NCI-H526 (cell line): Measurements from ENCODE around the gene ATP6AP1.
"Not testable (repeated sequence)": the region's sequence is repeated elsewhere in the genome, so short reads cannot be mapped to it uniquely, and the experiment has no call there.

Source experiments
- DNase-seq, 2 experiments: peaks; one replicate each; lab custom pipeline; 2025; lab: John Stamatoyannopoulos, UW

The ATP6AP1 gene

DNA sequence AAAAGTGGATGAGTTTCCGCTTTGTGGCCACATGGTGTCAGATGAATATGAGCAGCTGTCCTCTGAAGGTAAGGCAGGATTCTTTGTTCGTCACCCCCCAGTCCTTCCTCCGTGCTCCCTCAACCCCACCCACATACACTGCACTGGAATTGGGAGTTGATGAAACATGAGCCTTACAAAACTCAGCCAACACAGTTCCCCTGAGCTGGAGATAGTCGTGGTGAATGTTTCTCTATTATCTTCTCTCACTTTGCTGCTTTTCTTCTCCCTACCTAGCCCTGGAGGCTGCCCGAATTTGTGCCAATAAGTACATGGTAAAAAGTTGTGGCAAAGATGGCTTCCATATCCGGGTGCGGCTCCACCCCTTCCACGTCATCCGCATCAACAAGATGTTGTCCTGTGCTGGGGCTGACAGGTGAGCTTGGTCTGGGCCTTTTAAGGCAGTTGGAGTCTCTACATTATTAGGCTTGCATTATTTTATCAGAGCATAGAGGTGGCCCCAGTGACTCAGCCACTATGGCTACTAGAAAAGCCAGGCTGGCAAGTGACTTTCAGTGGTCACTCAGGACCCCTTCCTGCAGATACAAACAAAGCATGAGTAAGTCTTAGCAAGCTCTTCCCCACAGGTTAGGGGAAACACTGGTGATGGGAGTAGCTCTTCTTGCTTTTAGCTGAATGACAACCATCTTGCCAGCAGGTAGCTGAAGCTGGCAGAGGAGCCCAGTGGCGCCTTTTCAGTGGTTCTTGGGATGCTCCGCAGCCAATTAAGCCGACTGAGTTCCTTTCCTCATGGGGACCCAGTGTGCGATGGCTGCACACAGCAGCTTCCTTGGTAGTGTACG is 28.7 kb upstream of the ATP6AP1 start:
- DNase-seq: no peak

GRCh38 chrX:154400369-154400817 is 28.1 kb upstream of the ATP6AP1 start:
- not testable (repeated sequence) for DNase-seq

- no peak for DNase-seq
Measured at GRCh38 chrX:154401045-154401799, 27.3 kb upstream of the ATP6AP1 start.

DNA sequence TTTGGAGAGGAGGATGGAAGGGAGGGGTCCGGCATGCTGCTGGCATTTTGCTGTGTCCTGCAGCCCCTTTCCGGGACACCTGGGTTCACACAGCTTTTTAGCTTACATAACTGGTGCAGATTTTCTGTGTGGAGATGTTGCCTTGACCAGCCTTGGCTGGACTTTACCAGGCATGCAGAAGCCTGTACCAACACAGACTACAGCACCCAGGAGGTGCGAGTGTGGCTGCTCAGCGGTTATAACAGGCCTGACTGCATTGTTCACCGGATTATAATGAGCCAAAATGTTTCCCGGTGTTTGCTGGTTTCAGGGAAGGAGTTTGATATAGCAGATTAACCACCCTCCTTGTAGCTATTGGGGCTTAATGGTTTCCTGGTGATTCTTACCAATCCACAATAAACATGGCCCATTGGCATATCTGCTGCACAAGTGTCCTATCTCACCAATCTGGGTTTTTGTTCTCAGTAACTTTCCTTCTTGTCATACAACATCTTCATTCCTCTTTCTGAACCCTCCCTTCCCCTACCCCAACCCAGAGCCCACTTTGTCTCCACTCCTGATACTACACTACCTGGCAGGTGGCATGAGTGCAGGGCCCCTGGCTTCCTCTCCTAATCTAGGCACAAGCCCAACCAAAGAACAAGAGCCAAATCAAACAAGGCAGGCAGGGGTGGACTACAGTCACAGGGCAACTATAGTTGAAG is 26.4 kb upstream of the ATP6AP1 start:
- DNase-seq: no peak

- no peak for DNase-seq
Measured at GRCh38 chrX:154402622-154403127, 25.8 kb upstream of the ATP6AP1 start.

- no peak for DNase-seq
Measured at GRCh38 chrX:154403192-154403591, 25.3 kb upstream of the ATP6AP1 start.

GRCh38 chrX:154403858-154404257 is 24.6 kb upstream of the ATP6AP1 start:
- no peak for DNase-seq

GRCh38 chrX:154404625-154405192 is 23.8 kb upstream of the ATP6AP1 start:
- no peak for DNase-seq

DNA sequence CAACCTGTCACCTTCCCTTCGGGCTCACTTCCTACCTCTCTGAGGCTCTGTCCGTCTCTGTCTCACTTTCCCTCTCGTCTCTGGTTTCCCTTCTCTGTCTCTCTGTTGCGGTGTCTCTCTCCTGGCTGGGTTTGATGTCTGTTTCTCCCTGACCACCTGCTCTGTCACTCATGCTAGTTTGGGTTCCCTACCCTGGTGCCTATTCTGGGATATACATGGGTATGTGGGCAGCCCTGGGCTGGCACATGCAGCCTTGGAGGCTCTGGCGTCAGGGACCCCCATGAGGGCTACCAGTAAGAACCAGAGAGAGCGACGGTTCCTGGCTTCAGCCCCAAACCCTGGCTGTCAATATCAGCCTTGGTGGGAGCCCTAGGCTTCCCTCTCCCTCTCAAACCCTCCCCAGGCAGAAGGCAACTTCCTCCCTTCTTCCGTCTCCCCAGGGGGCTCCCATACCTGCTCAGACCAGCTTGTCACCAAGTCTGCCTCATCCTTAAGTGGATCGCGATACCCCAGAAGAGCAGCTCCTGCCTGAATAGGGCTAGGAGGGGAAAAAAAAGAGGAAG is 19.7 kb upstream of the ATP6AP1 start:
- no peak for DNase-seq

DNA sequence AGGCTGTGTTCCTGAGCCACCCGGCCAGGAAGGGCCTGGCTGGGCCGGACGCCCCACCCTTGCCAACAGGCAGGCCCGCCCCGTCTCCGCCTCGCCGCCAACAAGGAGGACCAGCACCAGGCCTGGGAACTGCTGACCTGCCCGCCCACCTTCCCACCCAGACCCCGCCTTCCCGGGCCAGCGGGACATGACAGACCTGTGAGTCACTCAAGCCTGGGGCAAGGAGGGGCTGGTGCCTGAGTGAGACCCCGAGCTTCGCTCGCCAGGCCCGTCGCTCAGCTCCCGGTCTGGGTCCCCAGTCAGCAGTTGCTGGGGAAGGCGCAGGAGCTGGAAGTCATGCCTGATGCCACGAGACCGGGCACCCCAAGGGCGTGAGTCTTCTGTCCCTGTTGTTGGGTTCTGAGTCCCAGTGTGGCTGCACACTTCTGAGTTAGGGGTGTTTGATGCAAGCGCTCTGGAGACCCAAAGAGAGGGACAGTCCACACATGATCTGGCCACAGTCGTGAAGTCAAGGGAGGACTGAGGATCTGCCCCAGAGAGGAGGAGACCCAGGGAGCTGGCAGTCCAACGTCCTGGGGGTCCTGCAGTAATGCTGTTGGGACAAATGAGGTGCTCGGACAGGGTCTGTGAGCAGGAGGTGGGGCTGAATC is 19.1 kb upstream of the ATP6AP1 start, which contains the start of gene DNASE1L1:
Gene DNASE1L1 (minus strand): TSS at position 33 of the 650 bp plus-strand sequence. CDS start 3,686 bp downstream, outside the sequence.
- no peak for DNase-seq

DNA sequence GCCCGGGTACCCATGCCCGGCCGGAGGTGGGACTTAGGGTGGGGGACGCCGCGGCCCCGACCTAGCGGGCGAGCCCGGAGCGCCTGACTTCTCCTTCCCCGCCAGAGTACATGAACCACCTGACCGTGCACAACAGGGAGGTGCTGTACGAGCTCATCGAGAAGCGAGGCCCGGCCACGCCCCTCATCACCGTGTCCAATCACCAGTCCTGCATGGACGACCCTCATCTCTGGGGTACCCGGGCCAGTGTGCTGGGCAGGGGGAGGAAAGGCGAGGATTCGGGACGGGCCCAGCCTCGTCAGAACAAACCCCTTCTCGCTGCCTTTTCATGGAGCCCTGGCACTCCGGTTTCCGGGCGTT is 16.5 kb upstream of the ATP6AP1 start:
- peak; percentile 81 to 87 for DNase-seq

- DNase-seq: no peak
Measured at GRCh38 chrX:154412468-154412867, 16.0 kb upstream of the ATP6AP1 start.

GRCh38 chrX:154413142-154413541 is 15.3 kb upstream of the ATP6AP1 start:
- DNase-seq: no peak

DNA sequence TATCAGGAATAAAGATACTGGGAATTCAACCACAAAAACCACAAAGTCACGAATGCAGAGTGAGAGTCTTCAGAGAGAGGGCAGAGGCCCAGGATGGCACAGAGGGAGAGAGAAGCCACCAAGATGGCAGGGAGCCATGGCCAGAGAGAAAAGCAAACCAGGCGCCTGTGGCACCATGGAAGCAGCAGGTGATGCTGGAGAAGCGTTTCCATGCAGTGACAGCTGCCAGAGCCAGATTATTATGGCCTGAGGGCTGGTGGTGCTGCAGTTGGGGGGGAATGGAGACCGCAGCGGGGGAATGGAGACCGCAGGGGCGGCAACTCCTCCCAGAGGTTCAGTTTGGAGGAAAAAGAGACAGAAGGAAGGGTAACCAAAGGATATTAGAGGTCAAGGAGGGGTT is 11.3 kb upstream of the ATP6AP1 start:
- DNase-seq: no peak

- no peak for DNase-seq
Measured at GRCh38 chrX:154419189-154419588, 9.3 kb upstream of the ATP6AP1 start.

GRCh38 chrX:154419688-154420401 is 8.6 kb upstream of the ATP6AP1 start:
- DNase-seq: no peak

- DNase-seq: no peak
Measured at GRCh38 chrX:154420402-154420756, 8.1 kb upstream of the ATP6AP1 start.

- DNase-seq: no peak
Measured at GRCh38 chrX:154426916-154427770, 1.3 kb upstream of the ATP6AP1 start.

DNA sequence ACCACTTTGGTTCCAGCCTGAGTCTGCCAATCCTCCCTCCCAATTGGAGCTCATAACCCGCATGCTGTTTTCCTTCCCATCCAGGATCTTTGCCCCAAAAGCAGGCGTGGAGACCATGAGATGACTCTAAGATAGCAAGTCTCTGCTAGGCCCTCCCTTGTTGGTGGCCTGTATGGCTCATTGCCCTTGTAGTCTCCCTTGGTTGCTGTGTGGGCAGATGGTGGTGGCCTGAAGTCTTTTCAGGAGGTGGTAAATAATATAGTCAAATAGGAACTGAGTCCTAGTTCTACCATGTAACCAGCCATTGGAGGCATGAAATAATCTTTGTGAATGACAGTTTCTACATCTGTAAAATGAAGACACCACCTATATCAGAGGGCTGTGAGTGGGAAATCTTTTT is 1.2 kb downstream of the ATP6AP1 start:
- no peak for DNase-seq

DNA sequence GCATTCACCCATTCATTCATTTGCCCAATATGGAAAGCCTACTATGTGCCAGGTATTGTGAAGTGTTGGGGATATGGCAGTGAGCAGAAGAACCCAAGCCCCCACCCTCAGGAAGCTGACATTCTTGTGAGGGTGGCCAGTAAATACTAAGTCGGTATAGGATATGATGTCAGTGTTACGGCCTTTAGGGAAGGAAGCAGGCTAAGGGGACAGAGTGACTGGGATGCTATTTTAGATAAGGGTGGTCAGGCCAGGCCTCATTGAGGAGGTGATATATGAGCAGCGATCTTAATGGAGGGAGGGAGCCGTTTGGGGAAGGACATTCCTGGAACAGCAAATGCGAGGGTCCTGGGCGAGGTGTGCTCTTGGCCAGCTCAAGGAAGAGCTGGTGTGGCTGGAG is 2.0 kb downstream of the ATP6AP1 start:
- no peak for DNase-seq
